WTC11 (cell line): ENCODE results near the gene EID2B. TPM values are rescaled to one million over a fixed set of nuclear protein-coding genes. Genes with fewer than 3 reads are reported as not detected.

Experiments used
- ATAC-seq: fragments of 200-7000 bp; cut with Tn5 transposase; 2 replicates; pipeline ENCODE4 v1.10.0; 2021; ENCODE audit warnings: mild to moderate bottlenecking, moderate library complexity
- CTCF ChIA-PET: fragments of 300-600 bp; sonication (Branson Sonifier 250); formaldehyde crosslinking; loops from one replicate; lab custom pipeline; 2021; ENCODE audit warnings: antibody characterized with exemption; lab: Charles Lee
- POLR2A ChIA-PET: fragments of 350-600 bp; sonication (Branson Sonifier 250); formaldehyde crosslinking; loops from one replicate; lab custom pipeline; 2021; ENCODE audit warnings: antibody characterized with exemption; lab: Charles Lee
- DNase-seq: peaks from one replicate; pipeline ENCODE4 v3.0.0; 2021; ENCODE audit warnings: low spot score
- H3K27ac Mint-ChIP-seq: 2 replicates; pipeline ENCODE4 v1.8.0; 2021; ENCODE audit warnings: mixed read lengths
- H3K27me3 Mint-ChIP-seq: 2 replicates; pipeline ENCODE4 v1.8.0; 2021; ENCODE audit warnings: low read depth, mild to moderate bottlenecking, moderate library complexity, mixed read lengths
- H3K36me3 Mint-ChIP-seq: 2 replicates; pipeline ENCODE4 v1.8.0; 2021; ENCODE audit warnings: mixed read lengths
- H3K4me1 Mint-ChIP-seq: 2 replicates; pipeline ENCODE4 v1.8.0; 2022; ENCODE audit warnings: mixed read lengths
- H3K4me3 Mint-ChIP-seq: 2 replicates; pipeline ENCODE4 v1.8.0; 2021; ENCODE audit warnings: mild to moderate bottlenecking, moderate library complexity, mixed read lengths
- H3K9me3 Mint-ChIP-seq: 2 replicates; pipeline ENCODE4 v1.8.0; 2021; ENCODE audit warnings: mixed read lengths
- CREB1 ChIP-seq: sonication (generic); formaldehyde crosslinking; IDR thresholded peaks from 2 replicates; pipeline ENCODE4 v1.8.0; 2023; ENCODE audit warnings: mild to moderate bottlenecking, missing genetic modification reagents
- ELF4 ChIP-seq: sonication (generic); formaldehyde crosslinking; IDR thresholded peaks from 2 replicates; pipeline ENCODE4 v1.8.1; 2022; ENCODE audit warnings: low read depth, mild to moderate bottlenecking, moderate library complexity, missing genetic modification reagents
- EMX1 ChIP-seq: fragments of 250-450 bp; sonication (Bioruptor Pico); IDR thresholded peaks from 2 replicates; pipeline ENCODE4 v1.8.0; 2021; ENCODE audit warnings: mild to moderate bottlenecking
- FOXP1 ChIP-seq: sonication (generic); formaldehyde crosslinking; IDR thresholded peaks from 2 replicates; pipeline ENCODE4 v1.8.0; 2022; ENCODE audit warnings: missing genetic modification reagents, mild to moderate bottlenecking, moderate library complexity, borderline replicate concordance
- NFATC4 ChIP-seq: fragments of 250-450 bp; sonication (Bioruptor Pico); IDR thresholded peaks from 2 replicates; pipeline ENCODE4 v1.9.0; 2021; ENCODE audit warnings: mild to moderate bottlenecking
- OVOL2 ChIP-seq: fragments of 250-450 bp; sonication (Bioruptor Pico); IDR thresholded peaks from 2 replicates; pipeline ENCODE4 v1.9.0; 2021; ENCODE audit warnings: mild to moderate bottlenecking, borderline replicate concordance
- PRRX2 ChIP-seq: fragments of 250-450 bp; sonication (Bioruptor Pico); IDR thresholded peaks from 2 replicates; pipeline ENCODE4 v1.8.0; 2021; ENCODE audit warnings: mild to moderate bottlenecking
- RELA ChIP-seq: sonication (generic); formaldehyde crosslinking; IDR thresholded peaks from 2 replicates; pipeline ENCODE4 v1.8.1; 2022; ENCODE audit warnings: missing genetic modification reagents, mild to moderate bottlenecking, borderline replicate concordance
- SMAD4 ChIP-seq: sonication (generic); formaldehyde crosslinking; IDR thresholded peaks from 2 replicates; pipeline ENCODE4 v1.8.0; 2022; ENCODE audit warnings: mild to moderate bottlenecking, missing genetic modification reagents
- TCF7 ChIP-seq: sonication (generic); formaldehyde crosslinking; IDR thresholded peaks from 2 replicates; pipeline ENCODE4 v1.8.0; 2022; ENCODE audit warnings: mild to moderate bottlenecking, low read depth, missing genetic modification reagents, moderate library complexity
- TEAD4 ChIP-seq: sonication (generic); formaldehyde crosslinking; IDR thresholded peaks from 2 replicates; pipeline ENCODE4 v1.8.0; 2022; ENCODE audit warnings: mild to moderate bottlenecking, missing genetic modification reagents
- ZNF121 ChIP-seq: sonication (generic); formaldehyde crosslinking; IDR thresholded peaks from 2 replicates; pipeline ENCODE4 v1.8.0; 2023; ENCODE audit warnings: missing genetic modification reagents
- ZNF263 ChIP-seq: sonication (generic); formaldehyde crosslinking; IDR thresholded peaks from 2 replicates; pipeline ENCODE4 v1.8.1; 2022; ENCODE audit warnings: low read depth, mild to moderate bottlenecking, moderate library complexity, missing genetic modification reagents
- ZNF671 ChIP-seq: fragments of 250-450 bp; sonication (Bioruptor Pico); IDR thresholded peaks from 2 replicates; pipeline ENCODE4 v1.8.0; 2021; ENCODE audit warnings: mild to moderate bottlenecking
- total RNA-seq: library from RNA; stranded (reverse); gene quantifications from 3 replicates; pipeline ENCODE4 v1.2.3, GENCODE V29; 2021
- TF ChIP-seq, protein P1 (sequence below): sonication (generic); formaldehyde crosslinking; conservative IDR thresholded peaks from 2 replicates; pipeline ENCODE4 v1.8.1; 2023; ENCODE audit warnings: mild to moderate bottlenecking, low read depth, missing genetic modification reagents, moderate library complexity
- TF ChIP-seq, protein P2 (sequence below): sonication (generic); formaldehyde crosslinking; IDR thresholded peaks from 2 replicates; pipeline ENCODE4 v1.8.1; 2022; ENCODE audit warnings: low read depth, missing genetic modification reagents, borderline replicate concordance
- TF ChIP-seq, protein P3 (sequence below): fragments of 250-450 bp; sonication (Bioruptor Pico); IDR thresholded peaks from 2 replicates; pipeline ENCODE4 v1.9.0; 2021; ENCODE audit warnings: mild to moderate bottlenecking
- TF ChIP-seq, protein P4 (sequence below): sonication (generic); formaldehyde crosslinking; IDR thresholded peaks from 2 replicates; pipeline ENCODE4 v1.8.1; 2023; ENCODE audit warnings: mild to moderate bottlenecking, missing genetic modification reagents, moderate library complexity
- TF ChIP-seq, protein P5 (sequence below): fragments of 200-600 bp; IDR thresholded peaks from 2 replicates; pipeline ENCODE4 v1.8.0; 2022; ENCODE audit warnings: antibody characterized with exemption
- TF ChIP-seq, protein P6 (sequence below): sonication (generic); formaldehyde crosslinking; IDR thresholded peaks from 2 replicates; pipeline ENCODE4 v1.8.0; 2023; ENCODE audit warnings: missing genetic modification reagents, mild to moderate bottlenecking, borderline replicate concordance
- TF ChIP-seq, protein P7 (sequence below): fragments of 250-450 bp; sonication (Bioruptor Pico); IDR thresholded peaks from 2 replicates; pipeline ENCODE4 v1.9.0; 2021; ENCODE audit warnings: mild to moderate bottlenecking

Gene EID2B
- total RNA-seq, 1 experiment from 2014 or later: 3.6 TPM

DNA sequence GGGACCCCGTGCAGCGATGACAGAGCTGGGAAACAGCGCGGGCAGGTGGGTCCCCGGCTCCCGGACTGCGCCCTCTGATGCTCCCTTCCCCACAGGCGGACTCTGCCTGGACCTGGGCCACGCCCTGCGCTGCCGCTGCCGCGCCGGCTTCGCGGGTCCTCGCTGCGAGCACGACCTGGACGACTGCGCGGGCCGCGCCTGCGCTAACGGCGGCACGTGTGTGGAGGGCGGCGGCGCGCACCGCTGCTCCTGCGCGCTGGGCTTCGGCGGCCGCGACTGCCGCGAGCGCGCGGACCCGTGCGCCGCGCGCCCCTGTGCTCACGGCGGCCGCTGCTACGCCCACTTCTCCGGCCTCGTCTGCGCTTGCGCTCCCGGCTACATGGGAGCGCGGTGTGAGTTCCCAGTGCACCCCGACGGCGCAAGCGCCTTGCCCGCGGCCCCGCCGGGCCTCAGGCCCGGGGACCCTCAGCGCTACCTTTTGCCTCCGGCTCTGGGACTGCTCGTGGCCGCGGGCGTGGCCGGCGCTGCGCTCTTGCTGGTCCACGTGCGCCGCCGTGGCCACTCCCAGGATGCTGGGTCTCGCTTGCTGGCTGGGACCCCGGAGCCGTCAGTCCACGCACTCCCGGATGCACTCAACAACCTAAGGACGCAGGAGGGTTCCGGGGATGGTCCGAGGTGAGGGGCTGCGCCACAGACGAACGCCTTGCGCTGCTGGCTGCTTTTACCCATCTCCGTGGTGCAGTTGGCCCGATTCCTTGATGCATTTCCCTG lies 25.5 kb downstream of the EID2B start (continued):
- TF ChIP-seq, protein P1, sequence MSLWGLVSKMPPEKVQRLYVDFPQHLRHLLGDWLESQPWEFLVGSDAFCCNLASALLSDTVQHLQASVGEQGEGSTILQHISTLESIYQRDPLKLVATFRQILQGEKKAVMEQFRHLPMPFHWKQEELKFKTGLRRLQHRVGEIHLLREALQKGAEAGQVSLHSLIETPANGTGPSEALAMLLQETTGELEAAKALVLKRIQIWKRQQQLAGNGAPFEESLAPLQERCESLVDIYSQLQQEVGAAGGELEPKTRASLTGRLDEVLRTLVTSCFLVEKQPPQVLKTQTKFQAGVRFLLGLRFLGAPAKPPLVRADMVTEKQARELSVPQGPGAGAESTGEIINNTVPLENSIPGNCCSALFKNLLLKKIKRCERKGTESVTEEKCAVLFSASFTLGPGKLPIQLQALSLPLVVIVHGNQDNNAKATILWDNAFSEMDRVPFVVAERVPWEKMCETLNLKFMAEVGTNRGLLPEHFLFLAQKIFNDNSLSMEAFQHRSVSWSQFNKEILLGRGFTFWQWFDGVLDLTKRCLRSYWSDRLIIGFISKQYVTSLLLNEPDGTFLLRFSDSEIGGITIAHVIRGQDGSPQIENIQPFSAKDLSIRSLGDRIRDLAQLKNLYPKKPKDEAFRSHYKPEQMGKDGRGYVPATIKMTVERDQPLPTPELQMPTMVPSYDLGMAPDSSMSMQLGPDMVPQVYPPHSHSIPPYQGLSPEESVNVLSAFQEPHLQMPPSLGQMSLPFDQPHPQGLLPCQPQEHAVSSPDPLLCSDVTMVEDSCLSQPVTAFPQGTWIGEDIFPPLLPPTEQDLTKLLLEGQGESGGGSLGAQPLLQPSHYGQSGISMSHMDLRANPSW (CRISPR knock-in tag): peak; percentile 98
- TF ChIP-seq SMAD4 (peak; percentile 90), ZNF671 (CRISPR knock-in tag) (no peak), ZNF121 (peak; percentile 77; the same call in 1 of the 2 replicates), RELA (peak; percentile 99), PRRX2 (CRISPR knock-in tag) (no peak), OVOL2 (CRISPR knock-in tag) (no peak), FOXP1 (CRISPR knock-in tag) (peak; percentile 100), TEAD4 (CRISPR knock-in tag) (peak; percentile 94), TCF7 (CRISPR knock-in tag) (peak; percentile 98), CREB1 (CRISPR knock-in tag) (peak; percentile 95), EMX1 (CRISPR knock-in tag) (no peak), ELF4 (CRISPR knock-in tag) (peak; percentile 98), ZNF263 (CRISPR knock-in tag) (peak; percentile 77)
- TF ChIP-seq, protein P2, sequence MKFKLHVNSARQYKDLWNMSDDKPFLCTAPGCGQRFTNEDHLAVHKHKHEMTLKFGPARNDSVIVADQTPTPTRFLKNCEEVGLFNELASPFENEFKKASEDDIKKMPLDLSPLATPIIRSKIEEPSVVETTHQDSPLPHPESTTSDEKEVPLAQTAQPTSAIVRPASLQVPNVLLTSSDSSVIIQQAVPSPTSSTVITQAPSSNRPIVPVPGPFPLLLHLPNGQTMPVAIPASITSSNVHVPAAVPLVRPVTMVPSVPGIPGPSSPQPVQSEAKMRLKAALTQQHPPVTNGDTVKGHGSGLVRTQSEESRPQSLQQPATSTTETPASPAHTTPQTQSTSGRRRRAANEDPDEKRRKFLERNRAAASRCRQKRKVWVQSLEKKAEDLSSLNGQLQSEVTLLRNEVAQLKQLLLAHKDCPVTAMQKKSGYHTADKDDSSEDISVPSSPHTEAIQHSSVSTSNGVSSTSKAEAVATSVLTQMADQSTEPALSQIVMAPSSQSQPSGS (CRISPR knock-in tag): peak; percentile 88
- TF ChIP-seq, protein P3, sequence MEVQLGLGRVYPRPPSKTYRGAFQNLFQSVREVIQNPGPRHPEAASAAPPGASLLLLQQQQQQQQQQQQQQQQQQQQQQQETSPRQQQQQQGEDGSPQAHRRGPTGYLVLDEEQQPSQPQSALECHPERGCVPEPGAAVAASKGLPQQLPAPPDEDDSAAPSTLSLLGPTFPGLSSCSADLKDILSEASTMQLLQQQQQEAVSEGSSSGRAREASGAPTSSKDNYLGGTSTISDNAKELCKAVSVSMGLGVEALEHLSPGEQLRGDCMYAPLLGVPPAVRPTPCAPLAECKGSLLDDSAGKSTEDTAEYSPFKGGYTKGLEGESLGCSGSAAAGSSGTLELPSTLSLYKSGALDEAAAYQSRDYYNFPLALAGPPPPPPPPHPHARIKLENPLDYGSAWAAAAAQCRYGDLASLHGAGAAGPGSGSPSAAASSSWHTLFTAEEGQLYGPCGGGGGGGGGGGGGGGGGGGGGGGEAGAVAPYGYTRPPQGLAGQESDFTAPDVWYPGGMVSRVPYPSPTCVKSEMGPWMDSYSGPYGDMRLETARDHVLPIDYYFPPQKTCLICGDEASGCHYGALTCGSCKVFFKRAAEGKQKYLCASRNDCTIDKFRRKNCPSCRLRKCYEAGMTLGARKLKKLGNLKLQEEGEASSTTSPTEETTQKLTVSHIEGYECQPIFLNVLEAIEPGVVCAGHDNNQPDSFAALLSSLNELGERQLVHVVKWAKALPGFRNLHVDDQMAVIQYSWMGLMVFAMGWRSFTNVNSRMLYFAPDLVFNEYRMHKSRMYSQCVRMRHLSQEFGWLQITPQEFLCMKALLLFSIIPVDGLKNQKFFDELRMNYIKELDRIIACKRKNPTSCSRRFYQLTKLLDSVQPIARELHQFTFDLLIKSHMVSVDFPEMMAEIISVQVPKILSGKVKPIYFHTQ: no peak

DNA sequence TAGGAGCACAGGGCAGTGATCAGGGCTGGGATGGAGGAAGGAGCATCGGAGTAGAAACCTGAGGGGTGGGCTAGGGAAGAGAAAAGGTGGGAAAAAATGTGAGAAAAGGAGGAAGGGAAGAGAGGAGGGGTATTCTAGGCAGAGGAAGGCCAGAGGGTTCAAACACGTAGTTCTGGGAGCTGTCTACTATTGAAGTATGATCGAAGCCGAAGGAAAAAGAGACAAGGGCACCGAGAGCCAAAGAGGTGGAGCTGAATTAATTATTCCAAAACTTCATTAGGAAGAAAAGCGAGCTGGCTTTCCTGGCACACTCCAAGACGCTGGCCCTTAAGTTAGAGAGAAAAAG lies 26.1 kb downstream of the EID2B start:
- H3K36me3 Mint-ChIP-seq: peaks cover 7% of the 10 kb centered on the region
- ATAC-seq: no peak
- TF ChIP-seq FOXP1 (CRISPR knock-in tag) (no peak), NFATC4 (CRISPR knock-in tag) (no peak)
- TF ChIP-seq, protein P4, sequence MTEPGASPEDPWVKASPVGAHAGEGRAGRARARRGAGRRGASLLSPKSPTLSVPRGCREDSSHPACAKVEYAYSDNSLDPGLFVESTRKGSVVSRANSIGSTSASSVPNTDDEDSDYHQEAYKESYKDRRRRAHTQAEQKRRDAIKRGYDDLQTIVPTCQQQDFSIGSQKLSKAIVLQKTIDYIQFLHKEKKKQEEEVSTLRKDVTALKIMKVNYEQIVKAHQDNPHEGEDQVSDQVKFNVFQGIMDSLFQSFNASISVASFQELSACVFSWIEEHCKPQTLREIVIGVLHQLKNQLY (CRISPR knock-in tag): no peak
- TF ChIP-seq, protein P5, sequence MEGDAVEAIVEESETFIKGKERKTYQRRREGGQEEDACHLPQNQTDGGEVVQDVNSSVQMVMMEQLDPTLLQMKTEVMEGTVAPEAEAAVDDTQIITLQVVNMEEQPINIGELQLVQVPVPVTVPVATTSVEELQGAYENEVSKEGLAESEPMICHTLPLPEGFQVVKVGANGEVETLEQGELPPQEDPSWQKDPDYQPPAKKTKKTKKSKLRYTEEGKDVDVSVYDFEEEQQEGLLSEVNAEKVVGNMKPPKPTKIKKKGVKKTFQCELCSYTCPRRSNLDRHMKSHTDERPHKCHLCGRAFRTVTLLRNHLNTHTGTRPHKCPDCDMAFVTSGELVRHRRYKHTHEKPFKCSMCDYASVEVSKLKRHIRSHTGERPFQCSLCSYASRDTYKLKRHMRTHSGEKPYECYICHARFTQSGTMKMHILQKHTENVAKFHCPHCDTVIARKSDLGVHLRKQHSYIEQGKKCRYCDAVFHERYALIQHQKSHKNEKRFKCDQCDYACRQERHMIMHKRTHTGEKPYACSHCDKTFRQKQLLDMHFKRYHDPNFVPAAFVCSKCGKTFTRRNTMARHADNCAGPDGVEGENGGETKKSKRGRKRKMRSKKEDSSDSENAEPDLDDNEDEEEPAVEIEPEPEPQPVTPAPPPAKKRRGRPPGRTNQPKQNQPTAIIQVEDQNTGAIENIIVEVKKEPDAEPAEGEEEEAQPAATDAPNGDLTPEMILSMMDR: no peak
- TF ChIP-seq, protein P6, sequence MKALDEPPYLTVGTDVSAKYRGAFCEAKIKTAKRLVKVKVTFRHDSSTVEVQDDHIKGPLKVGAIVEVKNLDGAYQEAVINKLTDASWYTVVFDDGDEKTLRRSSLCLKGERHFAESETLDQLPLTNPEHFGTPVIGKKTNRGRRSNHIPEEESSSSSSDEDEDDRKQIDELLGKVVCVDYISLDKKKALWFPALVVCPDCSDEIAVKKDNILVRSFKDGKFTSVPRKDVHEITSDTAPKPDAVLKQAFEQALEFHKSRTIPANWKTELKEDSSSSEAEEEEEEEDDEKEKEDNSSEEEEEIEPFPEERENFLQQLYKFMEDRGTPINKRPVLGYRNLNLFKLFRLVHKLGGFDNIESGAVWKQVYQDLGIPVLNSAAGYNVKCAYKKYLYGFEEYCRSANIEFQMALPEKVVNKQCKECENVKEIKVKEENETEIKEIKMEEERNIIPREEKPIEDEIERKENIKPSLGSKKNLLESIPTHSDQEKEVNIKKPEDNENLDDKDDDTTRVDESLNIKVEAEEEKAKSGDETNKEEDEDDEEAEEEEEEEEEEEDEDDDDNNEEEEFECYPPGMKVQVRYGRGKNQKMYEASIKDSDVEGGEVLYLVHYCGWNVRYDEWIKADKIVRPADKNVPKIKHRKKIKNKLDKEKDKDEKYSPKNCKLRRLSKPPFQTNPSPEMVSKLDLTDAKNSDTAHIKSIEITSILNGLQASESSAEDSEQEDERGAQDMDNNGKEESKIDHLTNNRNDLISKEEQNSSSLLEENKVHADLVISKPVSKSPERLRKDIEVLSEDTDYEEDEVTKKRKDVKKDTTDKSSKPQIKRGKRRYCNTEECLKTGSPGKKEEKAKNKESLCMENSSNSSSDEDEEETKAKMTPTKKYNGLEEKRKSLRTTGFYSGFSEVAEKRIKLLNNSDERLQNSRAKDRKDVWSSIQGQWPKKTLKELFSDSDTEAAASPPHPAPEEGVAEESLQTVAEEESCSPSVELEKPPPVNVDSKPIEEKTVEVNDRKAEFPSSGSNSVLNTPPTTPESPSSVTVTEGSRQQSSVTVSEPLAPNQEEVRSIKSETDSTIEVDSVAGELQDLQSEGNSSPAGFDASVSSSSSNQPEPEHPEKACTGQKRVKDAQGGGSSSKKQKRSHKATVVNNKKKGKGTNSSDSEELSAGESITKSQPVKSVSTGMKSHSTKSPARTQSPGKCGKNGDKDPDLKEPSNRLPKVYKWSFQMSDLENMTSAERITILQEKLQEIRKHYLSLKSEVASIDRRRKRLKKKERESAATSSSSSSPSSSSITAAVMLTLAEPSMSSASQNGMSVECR (CRISPR knock-in tag): no peak
- TF ChIP-seq, protein P7, sequence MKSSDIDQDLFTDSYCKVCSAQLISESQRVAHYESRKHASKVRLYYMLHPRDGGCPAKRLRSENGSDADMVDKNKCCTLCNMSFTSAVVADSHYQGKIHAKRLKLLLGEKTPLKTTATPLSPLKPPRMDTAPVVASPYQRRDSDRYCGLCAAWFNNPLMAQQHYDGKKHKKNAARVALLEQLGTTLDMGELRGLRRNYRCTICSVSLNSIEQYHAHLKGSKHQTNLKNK (CRISPR knock-in tag): no peak

More for the DNA sequence above, 26.1 kb downstream of the EID2B start:
- no peak for DNase-seq
- Mint-ChIP-seq H3K9me3 (no peaks in the 10 kb centered on the region), H3K27ac (no peak overlapping the region), H3K27me3 (peaks cover 85% of the 10 kb centered on the region), H3K4me1 (peaks cover 10% of the 10 kb centered on the region), H3K4me3 (peak overlapping the region; percentile 52)
- ChIA-PET POLR2A (interaction anchor here (0.6 to 0.9 kb wide), 2 partner anchors 9 to 327 kb away, joined by 3 to 4 read pairs; no protein-coding TSS in a partner anchor), CTCF (interaction anchor here (0.6 to 2.0 kb wide), 5 partner anchors 9 to 32 kb away, joined by 4 to 9 read pairs (median 5); partner anchors contain the start of gene SELENOV)
